GM23338 (cell line): ENCODE data around the gene RGS6. TPM values are rescaled to one million over a fixed set of nuclear protein-coding genes. Genes with fewer than 3 reads are reported as not detected.
A peak's percentile ranks its signal among the peaks of the same experiment; 100 is the strongest.

Source experiments
- ATAC-seq: fragments of 200-7000 bp; cut with Tn5 transposase; 3 replicates; pipeline ENCODE4 v1.9.1; 2020
- DNase-seq: peaks from one replicate; pipeline ENCODE4 v3.0.0-alpha.2; 2015; ENCODE audit warnings: low spot score
- H2AFZ ChIP-seq: fragments of 200-600 bp; sonication (generic); 2 replicates; pipeline ENCODE4 v1.8.0; 2016; ENCODE audit warnings: antibody characterized with exemption, mild to moderate bottlenecking, moderate library complexity
- H3F3A ChIP-seq: fragments of 200-600 bp; sonication (generic); replicated peaks from 2 replicates; pipeline ENCODE4 v1.8.0; 2017; ENCODE audit warnings: antibody characterized with exemption, mixed run types, low read depth
- H3K27ac ChIP-seq: fragments of 200-600 bp; sonication (generic); 2 replicates; pipeline ENCODE4 v1.6.1; 2016; ENCODE audit warnings: low read depth
- H3K27me3 ChIP-seq: fragments of 200-600 bp; sonication (generic); 2 replicates; pipeline ENCODE4 v1.8.0; 2016; ENCODE audit warnings: mild to moderate bottlenecking, mixed run types, moderate library complexity; ENCODE audit not compliant: insufficient read depth
- H3K36me3 ChIP-seq: fragments of 200-600 bp; sonication (generic); 2 replicates; pipeline ENCODE4 v1.8.0; 2016; ENCODE audit warnings: mild to moderate bottlenecking; ENCODE audit not compliant: insufficient read depth
- H3K4me1 ChIP-seq: fragments of 200-600 bp; sonication (generic); 2 replicates; pipeline ENCODE4 v1.8.0; 2016; ENCODE audit warnings: mild to moderate bottlenecking, moderate library complexity; ENCODE audit not compliant: insufficient read depth
- H3K4me2 ChIP-seq: fragments of 200-600 bp; sonication (generic); 2 replicates; pipeline ENCODE4 v1.7.1; 2017; ENCODE audit warnings: mixed run types
- H3K4me3 ChIP-seq: fragments of 200-600 bp; sonication (generic); 2 replicates; pipeline ENCODE4 v1.6.1; 2016; ENCODE audit warnings: mixed run types
- H3K79me2 ChIP-seq: fragments of 200-600 bp; sonication (generic); replicated peaks from 2 replicates; pipeline ENCODE4 v1.8.0; 2017; ENCODE audit warnings: mild to moderate bottlenecking; ENCODE audit not compliant: insufficient read depth
- H3K9me2 ChIP-seq: fragments of 200-600 bp; sonication (generic); 2 replicates; pipeline ENCODE4 v1.8.0; 2017; ENCODE audit not compliant: insufficient read depth
- H4K20me1 ChIP-seq: fragments of 200-600 bp; sonication (generic); replicated peaks from 2 replicates; pipeline ENCODE4 v1.8.0; 2017; ENCODE audit warnings: mild to moderate bottlenecking; ENCODE audit not compliant: insufficient read depth
- H3K27ac Mint-ChIP-seq: 2 replicates; pipeline ENCODE4 v1.8.0; 2020; ENCODE audit warnings: inconsistent platforms, mild to moderate bottlenecking, moderate library complexity, mixed read lengths
- H3K27me3 Mint-ChIP-seq: 3 replicates; pipeline ENCODE4 v1.8.0; 2022; ENCODE audit warnings: low read depth, mild to moderate bottlenecking, moderate library complexity, mixed read lengths, inconsistent platforms; ENCODE audit not compliant: insufficient read depth, poor library complexity
- H3K36me3 Mint-ChIP-seq: 3 replicates; pipeline ENCODE4 v1.8.0; 2021; ENCODE audit warnings: low read depth, mild to moderate bottlenecking, inconsistent platforms, moderate library complexity, mixed read lengths
- H3K4me1 Mint-ChIP-seq: 3 replicates; pipeline ENCODE4 v1.8.0; 2020; ENCODE audit warnings: mild to moderate bottlenecking, inconsistent platforms, mixed read lengths
- H3K4me3 Mint-ChIP-seq: 3 replicates; pipeline ENCODE4 v1.8.0; 2021; ENCODE audit warnings: moderate library complexity, mild to moderate bottlenecking, inconsistent platforms, mixed read lengths
- H3K9me3 Mint-ChIP-seq: 3 replicates; pipeline ENCODE4 v1.8.0; 2020; ENCODE audit warnings: moderate library complexity, mild to moderate bottlenecking, inconsistent platforms, mixed read lengths
- ETS1 ChIP-seq: IDR thresholded peaks from 2 replicates; pipeline ENCODE4 v1.6.1; 2016; ENCODE audit warnings: antibody characterized with exemption
- NANOG ChIP-seq: IDR thresholded peaks from 2 replicates; pipeline ENCODE4 v1.6.1; 2016; ENCODE audit warnings: antibody characterized with exemption, borderline replicate concordance
- ZNF462 ChIP-seq: fragments of 250-450 bp; sonication (Bioruptor Pico); IDR thresholded peaks from 2 replicates; pipeline ENCODE4 v1.5.0; 2020; ENCODE audit warnings: mild to moderate bottlenecking, moderate library complexity
- polyA plus RNA-seq: library from polyadenylated mRNA; unstranded; fragments of >200 nt; fragmentation: Nextera tagmentation; extraction: Ambion mirVana; gene quantifications from 2 replicates; pipeline ENCODE4 v1.2.1, GENCODE V29; 2016
- total RNA-seq: library from RNA; depleted of rRNA; stranded (reverse); fragments of >200 nt; shearing (Covaris generic); gene quantifications from 2 replicates; pipeline ENCODE4 v1.2.3, GENCODE V29; 2014

RGS6 gene
- total and polyA plus RNA-seq, 2 experiments from 2014 or later = 0.66 to 0.83 TPM

GRCh38 chr14:72237722-72238666 is 305.8 kb downstream of the RGS6 start (continued):
- TF ChIP-seq ZNF462 (CRISPR knock-in tag) = no peak

GRCh38 chr14:72243309-72244293 is 311.4 kb downstream of the RGS6 start:
- peak overlapping the region; percentile 80 for H3K27ac ChIP-seq
- peaks cover 51% of the 10 kb centered on the region for H3K9me3 Mint-ChIP-seq
- peak overlapping the region; percentile 89 for H3K27ac Mint-ChIP-seq
- peaks cover 4% of the 10 kb centered on the region for H3K4me1 ChIP-seq
- peaks cover 52% of the 10 kb centered on the region for H3K36me3 Mint-ChIP-seq
- H3K27me3 ChIP-seq = no peaks in the 10 kb centered on the region
- H3K4me2 ChIP-seq = 0 out of 2 replicates have a peak overlapping the region, but pooled peaks have one; percentile 1
- DNase-seq = peak; percentile 63
- H3F3A ChIP-seq = no peaks in the 10 kb centered on the region
- ATAC-seq = peak; percentile 77
- no peak overlapping the region; the same call in 2 of the 3 replicates for H3K4me3 Mint-ChIP-seq
- H2AFZ ChIP-seq = no peak overlapping the region
- no peaks in the 10 kb centered on the region for H3K79me2 ChIP-seq
- no peaks in the 10 kb centered on the region; the same call in 1 of the 2 replicates for H3K36me3 ChIP-seq
- no peak overlapping the region for H3K4me3 ChIP-seq
- no peaks in the 10 kb centered on the region for H4K20me1 ChIP-seq
- H3K27me3 Mint-ChIP-seq = peaks cover 5% of the 10 kb centered on the region
- H3K9me2 ChIP-seq = no peaks in the 10 kb centered on the region
- peaks cover 17% of the 10 kb centered on the region; the same call in 2 of the 3 replicates for H3K4me1 Mint-ChIP-seq
- TF ChIP-seq ETS1 = no peak
- peak; percentile 82; the same call in 1 of the 2 replicates for TF ChIP-seq NANOG
